Measurements from ENCODE around the gene TBCB.

GRCh38 chr19:36142046-36142445 is 26.8 kb downstream of the TBCB start:
- TF ChIP-seq CTCF (IDR thresholded peaks at IDR 0.05): no peak
- TF ChIP-seq POLR2A (IDR thresholded peaks at IDR 0.05): no peak
